GM21528 (cell line): ENCODE results near the gene TBC1D24.

Source experiments
- ATAC-seq: cut with Tn5 transposase; IDR thresholded peaks from one replicate; pipeline ENCODE4 v1.9.1; 2021; ENCODE audit warnings: mild to moderate bottlenecking, moderate library complexity; ENCODE audit not compliant: unreplicated experiment, low FRiP score

The TBC1D24 gene

GRCh38 chr16:2449118-2449517 is 25.8 kb upstream of the TBC1D24 start:
- ATAC-seq = no peak

- ATAC-seq = no peak
Observed at GRCh38 chr16:2450535-2450934, 24.4 kb upstream of the TBC1D24 start.

- no peak for ATAC-seq
Observed at GRCh38 chr16:2450975-2451381, 23.9 kb upstream of the TBC1D24 start.

DNA sequence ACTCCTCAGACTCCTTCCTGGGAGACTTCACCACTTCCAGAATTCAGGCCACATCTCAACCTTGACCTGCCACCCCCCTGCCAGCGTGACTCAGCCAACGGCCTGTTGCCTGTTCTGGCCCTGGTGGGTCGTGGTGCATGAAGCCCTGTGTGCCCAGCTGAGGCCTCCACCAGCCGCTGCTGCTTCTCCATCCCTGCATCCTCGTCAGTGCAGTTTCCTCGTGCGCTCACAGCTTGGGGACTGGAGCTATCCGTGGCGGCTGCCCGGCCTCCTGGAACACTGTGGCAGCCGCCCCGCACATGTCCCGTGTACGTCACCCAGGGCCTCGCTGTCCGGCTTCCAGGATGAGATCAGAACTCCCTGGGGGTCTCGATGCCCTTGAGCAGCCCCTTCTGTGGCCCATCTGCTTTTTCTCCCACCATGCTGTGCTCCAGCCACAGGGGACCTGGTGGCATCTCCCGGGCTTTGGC is 23.0 kb upstream of the TBC1D24 start:
- no peak for ATAC-seq

DNA sequence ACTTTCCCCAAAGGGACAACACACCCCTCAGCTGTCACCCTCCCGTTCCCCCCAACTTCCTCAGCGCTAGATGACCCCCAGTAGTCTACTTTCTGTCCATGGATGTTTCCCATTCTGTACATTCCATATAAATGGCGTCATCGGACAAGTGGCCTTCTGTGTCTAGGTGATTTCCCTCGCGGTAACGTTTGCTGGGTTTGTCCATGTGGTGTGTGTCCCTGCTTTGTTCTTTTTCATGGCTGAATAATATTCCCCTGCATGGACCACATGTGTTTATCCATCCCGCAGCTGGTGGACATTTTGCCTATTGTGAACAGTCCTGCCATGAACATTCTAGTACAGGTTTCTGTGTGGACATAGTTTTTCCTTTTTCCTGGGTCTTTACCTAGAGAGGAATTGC is 22.3 kb upstream of the TBC1D24 start:
- no peak for ATAC-seq

GRCh38 chr16:2455081-2455845 is 19.7 kb upstream of the TBC1D24 start:
- no peak for ATAC-seq

DNA sequence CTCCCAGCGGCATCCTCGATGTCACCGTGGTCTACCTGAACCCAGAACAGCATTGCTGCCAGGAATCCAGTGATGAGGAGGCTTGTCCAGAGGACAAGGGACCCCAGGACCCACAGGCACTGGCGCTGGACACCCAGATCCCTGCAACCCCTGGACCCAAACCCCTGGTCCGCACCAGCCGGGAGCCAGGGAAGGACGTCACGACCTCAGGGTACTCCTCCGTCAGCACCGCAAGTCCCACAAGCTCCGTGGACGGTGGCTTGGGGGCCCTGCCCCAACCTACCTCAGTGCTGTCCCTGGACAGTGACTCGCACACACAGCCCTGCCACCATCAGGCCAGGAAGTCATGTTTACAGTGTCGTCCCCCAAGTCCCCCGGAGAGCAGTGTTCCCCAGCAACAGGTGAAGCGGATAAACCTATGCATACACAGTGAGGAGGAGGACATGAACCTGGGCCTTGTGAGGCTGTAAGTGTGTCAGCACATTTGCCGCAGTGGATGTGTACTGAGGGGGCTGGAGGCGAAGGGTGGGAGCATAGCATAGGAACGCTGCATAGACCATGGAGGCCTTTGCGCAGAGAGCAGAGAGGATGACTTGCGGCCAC is 18.3 kb upstream of the TBC1D24 start:
- no peak for ATAC-seq

- ATAC-seq = no peak
Observed at GRCh38 chr16:2457267-2457666, 17.7 kb upstream of the TBC1D24 start.

DNA sequence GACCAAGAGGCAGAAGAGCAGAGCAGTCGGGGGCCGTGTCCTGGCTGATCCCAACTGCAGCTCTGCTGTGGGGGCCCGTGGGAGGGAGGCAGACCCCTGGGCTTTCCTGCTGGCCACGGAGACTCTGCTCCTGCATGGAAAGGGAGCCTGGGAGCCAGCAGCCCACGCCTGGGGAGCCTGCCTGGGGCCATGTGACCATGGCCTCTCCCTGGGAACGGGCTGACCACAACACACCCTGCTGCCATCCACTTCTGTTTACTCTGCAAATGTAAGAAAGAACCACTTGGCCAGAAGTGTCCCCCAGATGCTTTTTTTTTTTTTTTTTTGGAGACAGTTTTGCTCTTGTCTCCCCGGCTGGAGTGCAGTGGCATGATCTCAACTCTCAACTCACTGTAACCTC is 17.0 kb upstream of the TBC1D24 start:
- no peak for ATAC-seq

DNA sequence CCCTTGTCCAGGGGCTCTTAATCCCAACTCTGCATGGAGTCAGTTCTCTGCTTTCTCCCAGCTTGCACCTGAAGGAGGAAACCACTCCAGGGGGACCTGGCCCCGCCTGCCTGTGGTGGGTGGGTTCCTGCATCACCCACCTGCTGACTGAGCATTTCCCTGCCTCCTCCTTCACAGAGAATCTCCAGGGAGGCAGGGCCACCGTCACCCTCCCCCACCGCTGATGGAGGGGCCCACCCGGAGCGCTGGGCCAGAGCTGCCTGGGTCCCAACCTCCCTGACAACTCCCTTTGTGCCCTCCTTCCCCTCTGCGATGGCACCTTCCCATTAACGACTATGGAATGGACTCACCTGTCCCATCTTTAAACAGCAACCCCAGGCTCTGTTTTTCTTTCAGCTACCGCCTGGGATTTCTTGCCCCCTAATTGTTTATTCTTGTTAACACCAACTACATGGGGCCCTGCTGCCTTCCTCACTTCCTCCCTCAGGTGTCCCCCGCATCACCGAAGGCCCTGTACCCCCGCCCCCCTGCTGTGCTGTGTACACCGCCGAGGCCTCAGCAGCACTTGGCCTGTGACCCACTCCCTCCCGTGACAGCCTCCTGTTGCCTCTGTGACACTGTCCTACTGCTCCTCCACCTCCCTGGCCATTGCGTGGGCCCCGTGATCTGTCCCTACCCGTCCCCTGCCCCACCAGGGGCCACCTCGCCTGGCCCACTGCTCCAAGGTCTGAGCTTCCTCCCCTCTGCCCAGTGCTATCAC is 15.9 kb upstream of the TBC1D24 start:
- ATAC-seq = no peak

- ATAC-seq = peak; percentile 83
Observed at GRCh38 chr16:2459647-2460390, 15.1 kb upstream of the TBC1D24 start, which contains the start of gene TEDC2. Gene TEDC2, plus strand, starts transcription at chr16:2460109. Its CDS starts 36 bp downstream, at chr16:2460145.

DNA sequence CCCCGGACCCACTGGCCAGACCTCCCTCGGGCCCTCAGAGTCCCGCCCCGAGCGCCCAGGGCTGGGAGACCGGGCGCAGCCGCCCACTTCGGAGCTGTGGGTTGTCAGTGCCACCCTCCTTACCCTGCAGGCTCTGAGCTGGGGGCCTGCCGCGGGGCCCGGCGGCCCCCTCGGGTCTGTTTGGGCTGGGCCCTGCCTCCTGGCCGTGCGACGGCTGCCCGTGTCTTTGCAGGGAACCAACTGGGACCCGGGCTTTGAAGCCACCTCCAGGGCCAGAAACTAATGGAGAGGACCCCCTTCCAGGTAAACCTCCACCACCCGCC is 14.6 kb upstream of the TBC1D24 start:
- ATAC-seq = peak; percentile 22

DNA sequence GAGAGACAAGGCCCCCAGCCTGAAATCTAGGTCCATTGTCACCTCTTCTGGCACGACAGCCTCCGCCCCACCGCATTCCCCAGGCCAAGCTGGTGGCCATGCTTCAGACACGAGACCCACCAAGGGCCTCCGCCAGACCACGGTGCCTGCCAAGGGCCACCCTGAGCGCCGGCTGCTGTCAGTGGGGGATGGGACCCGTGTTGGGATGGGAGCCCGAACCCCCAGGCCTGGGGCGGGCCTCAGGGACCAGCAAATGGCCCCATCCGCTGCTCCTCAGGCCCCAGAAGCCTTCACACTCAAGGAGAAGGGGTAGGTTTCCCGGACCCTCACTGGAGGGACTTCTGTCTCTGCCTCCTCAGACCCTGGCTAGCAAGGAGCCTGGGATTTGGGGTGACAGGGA is 14.0 kb upstream of the TBC1D24 start:
- ATAC-seq = no peak

GRCh38 chr16:2462031-2462866 is 12.7 kb upstream of the TBC1D24 start:
- no peak for ATAC-seq

- no peak for ATAC-seq
Observed at GRCh38 chr16:2464333-2464732, 10.6 kb upstream of the TBC1D24 start.

- no peak for ATAC-seq
Observed at GRCh38 chr16:2465653-2466415, 9.1 kb upstream of the TBC1D24 start.

DNA sequence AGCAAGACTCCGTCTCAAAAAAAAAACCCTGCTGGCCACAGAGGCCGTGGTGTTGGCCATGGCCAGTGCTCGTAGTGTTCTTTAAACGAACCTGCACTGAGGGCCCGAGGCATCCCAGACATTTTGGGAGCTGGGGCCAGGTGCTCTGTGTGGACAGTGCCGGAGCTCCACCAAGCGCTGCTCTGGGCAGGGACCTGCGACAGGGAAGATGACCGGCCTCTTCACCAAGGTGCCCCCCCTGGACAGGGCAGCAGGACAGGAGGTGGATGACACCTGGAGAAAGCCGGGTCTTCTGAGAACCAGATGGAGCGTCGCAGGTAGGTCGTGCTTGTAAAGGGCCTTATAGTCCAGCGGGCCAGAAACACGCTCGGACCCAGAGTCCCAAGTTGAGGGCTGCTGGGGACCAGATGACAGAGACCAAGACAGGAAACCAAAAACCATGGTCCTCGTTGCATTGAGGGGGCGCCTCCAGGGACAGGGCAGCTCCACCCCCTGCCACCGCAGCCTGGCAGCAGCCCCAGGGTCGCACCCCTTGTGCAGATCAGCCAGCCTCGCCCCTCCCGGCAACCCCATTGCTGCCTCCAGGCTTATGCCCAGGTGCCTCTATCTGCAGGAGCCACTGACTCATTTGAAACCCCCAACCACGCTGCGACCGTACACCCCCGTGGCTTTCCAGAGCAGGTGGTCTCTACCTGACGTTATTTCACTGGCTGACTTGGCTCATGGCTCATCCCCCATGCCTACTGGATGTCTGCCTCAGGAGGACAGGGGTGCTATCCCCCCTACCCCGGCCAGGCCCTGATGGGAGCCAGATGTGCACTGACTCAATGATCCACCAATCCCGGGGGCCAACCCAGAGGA is 8.0 kb upstream of the TBC1D24 start:
- ATAC-seq = no peak

- no peak for ATAC-seq
Observed at GRCh38 chr16:2467528-2468232, 7.2 kb upstream of the TBC1D24 start.
